ENCODE data around the gene FGF14.
"Not testable (repeated sequence)": the region's sequence is repeated elsewhere in the genome, so short reads cannot be mapped to it uniquely, and the experiment has no call there.

The FGF14 gene

GRCh38 chr13:102187313-102187712 lies 214.5 kb downstream of the FGF14 start:
- no peak for DNase-seq

GRCh38 chr13:102185375-102185984 lies 216.4 kb downstream of the FGF14 start:
- DNase-seq = no peak

GRCh38 chr13:102183509-102184182 lies 218.2 kb downstream of the FGF14 start:
- no peak for DNase-seq

GRCh38 chr13:102182170-102182569 lies 219.7 kb downstream of the FGF14 start:
- no peak for DNase-seq

- DNase-seq = no peak
These were observed 224.4 kb downstream of the FGF14 start for GRCh38 chr13:102177431-102177830.

- no peak for DNase-seq
These were observed 225.0 kb downstream of the FGF14 start for GRCh38 chr13:102176846-102177245.

- no peak for DNase-seq
These were observed 229.4 kb downstream of the FGF14 start for GRCh38 chr13:102172406-102172805.

GRCh38 chr13:102170305-102170704 lies 231.5 kb downstream of the FGF14 start:
- DNase-seq = no peak

- no peak for DNase-seq
These were observed 232.3 kb downstream of the FGF14 start for GRCh38 chr13:102169471-102170015.

- DNase-seq = no peak
These were observed 249.1 kb downstream of the FGF14 start for GRCh38 chr13:102152790-102153189.

GRCh38 chr13:102147353-102147752 lies 254.5 kb downstream of the FGF14 start:
- no peak for DNase-seq

GRCh38 chr13:102145750-102146149 lies 256.1 kb downstream of the FGF14 start:
- DNase-seq = no peak

GRCh38 chr13:102142473-102142826 lies 259.4 kb downstream of the FGF14 start:
- DNase-seq = no peak

- no peak for DNase-seq
These were observed 260.0 kb downstream of the FGF14 start for GRCh38 chr13:102141625-102142472.

GRCh38 chr13:102139626-102140025 lies 262.2 kb downstream of the FGF14 start:
- DNase-seq = no peak

GRCh38 chr13:102138635-102139190 lies 263.1 kb downstream of the FGF14 start:
- no peak for DNase-seq

- not testable (repeated sequence) for DNase-seq
These were observed 263.9 kb downstream of the FGF14 start for GRCh38 chr13:102137904-102138303.

GRCh38 chr13:102136735-102137296 lies 265.0 kb downstream of the FGF14 start:
- DNase-seq = no peak

- no peak for DNase-seq
These were observed 269.0 kb downstream of the FGF14 start for GRCh38 chr13:102132777-102133295.

GRCh38 chr13:102131246-102131645 lies 270.6 kb downstream of the FGF14 start:
- DNase-seq = no peak

GRCh38 chr13:102128216-102128810 lies 273.5 kb downstream of the FGF14 start:
- DNase-seq = no peak

GRCh38 chr13:102127153-102127552 lies 274.7 kb downstream of the FGF14 start:
- DNase-seq = no peak

Data from GOT3 (cell line).